ENCODE data around the gene TBC1D3B.

- TF ChIP-seq CTCF (IDR thresholded peaks at IDR 0.05), result peak; percentile 99
- no peak for TF ChIP-seq POLR2AphosphoS5 (IDR thresholded peaks at IDR 0.05; ENCODE audit: low read depth, low read length)
- TF ChIP-seq SIN3A (IDR thresholded peaks at IDR 0.05; ENCODE audit: borderline replicate concordance, insufficient read depth, low read depth, low read length), result no peak
These were observed 27.7 kb downstream of the TBC1D3B start for GRCh38 chr17:36148559-36149295.

Measured in Panc1 (cell line).